Endothelial cell of umbilical vein (primary cell): ENCODE data around the gene LCN2. TPM values are rescaled to one million over a fixed set of nuclear protein-coding genes. Genes with fewer than 3 reads are reported as not detected.
A peak's percentile ranks its signal among the peaks of the same experiment; 100 is the strongest.

Source experiments
- BruUV-seq: library from RNA; stranded (reverse); fragments of 400-500 nt; replicated peaks from 2 replicates; lab custom pipeline; 2021; lab: Mats Ljungman, UMichigan
- CTCF ChIA-PET: fragments of 300-600, 350-600 bp; sonication (Branson Sonifier 250); formaldehyde crosslinking; loops from one replicate; lab custom pipeline; 2021; ENCODE audit warnings: antibody characterized with exemption, inconsistent platforms; lab: Charles Lee
- POLR2A ChIA-PET: fragments of 300-600, 350-600 bp; sonication (Branson Sonifier 250); formaldehyde crosslinking; loops from one replicate; lab custom pipeline; 2021; ENCODE audit warnings: antibody characterized with exemption, inconsistent platforms; lab: Charles Lee
- DNase-seq: peaks from one replicate; pipeline ENCODE4 v3.0.0-alpha.2; 2011; ENCODE audit warnings: low read depth, low spot score
- FAIRE-seq: peaks from 2 replicates; lab custom pipeline; 2011; peaks lifted over from hg19 to GRCh38; lab: Jason Lieb, UNC
- H2AFZ ChIP-seq: 2 replicates; pipeline ENCODE4 v1.6.0; 2012; ENCODE audit warnings: low read depth, low read length, control low read depth, inconsistent platforms
- H3K27ac ChIP-seq: 2 replicates; pipeline ENCODE4 v1.5.1; 2011; ENCODE audit warnings: low read depth, mild to moderate bottlenecking, control low read depth, low read length, moderate library complexity; ENCODE audit not compliant: insufficient read depth
- H3K27me3 ChIP-seq, 2 experiments: 2 replicates each; pipeline versions ENCODE4 v1.6.0 to v1.6.1; 2011; ENCODE audit warnings: low read length in 2 of 2, mixed read lengths in 1 of 2; ENCODE audit not compliant: control insufficient read depth in 2 of 2, insufficient read depth in 2 of 2
- H3K36me3 ChIP-seq, 2 experiments: 2 replicates in 1 of 2; 3 replicates in 1 of 2; pipeline ENCODE4 v1.5.1; 2011; ENCODE audit warnings: low read length in 2 of 2, mild to moderate bottlenecking in 1 of 2, moderate library complexity in 1 of 2; ENCODE audit not compliant: control insufficient read depth in 2 of 2, insufficient read depth in 2 of 2; ENCODE audit errors: extremely low read depth in 1 of 2
- H3K4me1 ChIP-seq: 3 replicates; pipeline ENCODE4 v1.5.1; 2011; ENCODE audit warnings: mild to moderate bottlenecking, low read length; ENCODE audit not compliant: control insufficient read depth, insufficient read depth; ENCODE audit errors: extremely low read depth
- H3K4me2 ChIP-seq: 2 replicates; pipeline ENCODE4 v1.6.1; 2011; ENCODE audit warnings: low read length, control low read depth, mixed read lengths; ENCODE audit not compliant: insufficient read depth
- H3K4me3 ChIP-seq, 3 experiments: fragments of 200-600 bp in 1 of 3; sonication (generic), shearing (Covaris generic) in 1 of 3; replicated peaks in 1 of 3; 2 replicates each; pipeline ENCODE4 v1.5.1; 2011 to 2016; ENCODE audit warnings: control low read depth in 3 of 3, low read length in 3 of 3, mild to moderate bottlenecking in 2 of 3, inconsistent platforms in 1 of 3, low read depth in 1 of 3, moderate library complexity in 1 of 3; ENCODE audit not compliant: insufficient read depth in 1 of 3
- H3K79me2 ChIP-seq: 2 replicates; pipeline ENCODE4 v1.6.0; 2012; ENCODE audit warnings: low read length, inconsistent platforms; ENCODE audit not compliant: control insufficient read depth, insufficient read depth
- H3K9ac ChIP-seq: replicated peaks from 2 replicates; pipeline ENCODE3; 2011; ENCODE audit warnings: low read length, control low read depth; ENCODE audit not compliant: insufficient read depth; ENCODE audit errors: extremely low read depth
- H3K9me1 ChIP-seq: replicated peaks from 3 replicates; pipeline ENCODE4 v1.6.0; 2011; ENCODE audit warnings: mild to moderate bottlenecking, low read length; ENCODE audit not compliant: control insufficient read depth, insufficient read depth; ENCODE audit errors: extremely low read depth
- H3K9me3 ChIP-seq: replicated peaks from 2 replicates; pipeline ENCODE4 v1.5.1; 2012; ENCODE audit warnings: low read length, inconsistent platforms; ENCODE audit not compliant: control insufficient read depth, insufficient read depth
- H4K20me1 ChIP-seq: replicated peaks from 2 replicates; pipeline ENCODE3; 2011; ENCODE audit warnings: mild to moderate bottlenecking, low read length; ENCODE audit not compliant: control insufficient read depth, insufficient read depth; ENCODE audit errors: extremely low read depth
- CTCF ChIP-seq, 2 donors: IDR thresholded peaks; 1 replicate in 1 of 2; 2 replicates in 1 of 2; pipeline ENCODE4 v1.5.1; 2011; ENCODE audit warnings: low read length in 2 of 2, mild to moderate bottlenecking in 2 of 2, moderate library complexity in 2 of 2, control low read depth in 1 of 2, inconsistent platforms in 1 of 2, low read depth in 1 of 2; ENCODE audit not compliant: insufficient read depth in 1 of 2; ENCODE audit errors: extremely low read depth in 1 of 2
- EZH2 ChIP-seq: IDR thresholded peaks from 2 replicates; pipeline ENCODE4 v1.6.1; 2012; ENCODE audit warnings: borderline replicate concordance, low read depth, mild to moderate bottlenecking, moderate library complexity, low read length, inconsistent platforms; ENCODE audit not compliant: severe bottlenecking
- FOS ChIP-seq: IDR thresholded peaks from 2 replicates; pipeline ENCODE4 v1.6.1; 2011; ENCODE audit warnings: mild to moderate bottlenecking, low read length, moderate library complexity, borderline replicate concordance; ENCODE audit not compliant: insufficient read depth
- GATA2 ChIP-seq: IDR thresholded peaks from 2 replicates; pipeline ENCODE4 v1.7.0; 2011; ENCODE audit warnings: low read depth, mild to moderate bottlenecking, moderate library complexity, mixed read lengths, low read length; ENCODE audit not compliant: insufficient read length, insufficient read depth
- JUN ChIP-seq: IDR thresholded peaks from 2 replicates; pipeline ENCODE4 v1.6.1; 2011; ENCODE audit warnings: borderline replicate concordance, low read depth; ENCODE audit not compliant: insufficient read length, insufficient read depth
- MAX ChIP-seq: IDR thresholded peaks from 2 replicates; pipeline ENCODE4 v1.6.1; 2011; ENCODE audit not compliant: insufficient read depth, insufficient read length
- MYC ChIP-seq: IDR thresholded peaks from one replicate; pipeline ENCODE4 v1.6.1; 2011; ENCODE audit warnings: mild to moderate bottlenecking, low read depth, low read length
- POLR2A ChIP-seq: IDR thresholded peaks from 2 replicates; pipeline ENCODE4 v1.6.1; 2012; ENCODE audit warnings: low read depth, mild to moderate bottlenecking, control low read depth, low read length
- POLR2AphosphoS5 ChIP-seq: IDR thresholded peaks from 2 replicates; pipeline ENCODE4 v1.6.1; 2012; ENCODE audit warnings: low read depth, mild to moderate bottlenecking, control low read depth, low read length, moderate library complexity; ENCODE audit not compliant: insufficient read depth
- dilution Hi-C: fragments of 300-500 bp; cut with MboI; formaldehyde crosslinking; loops from one replicate; pipeline ENCODE4 v1.15.0; 2019; ENCODE audit warnings: low sequenced_read_pairs; ENCODE audit not compliant: extremely low pct_ligation_motif_present
- intact Hi-C: fragments of 100-400 bp; cut with micrococcal nuclease; formaldehyde crosslinking; loops from one replicate; pipeline ENCODE4 v1.10.0; 2022
- polyA plus RNA-seq, 4 experiments: library from polyadenylated mRNA; depleted of rRNA in 3 of 4; stranded (reverse) in 3 of 4; unstranded in 1 of 4; fragments of >200 nt; gene quantifications; 2 replicates each; pipeline versions ENCODE4 v1.2.1 to v1.2.3, GENCODE V29; 2011 to 2012; ENCODE audit warnings: missing spikeins in 1 of 4
- total RNA-seq: library from RNA; stranded (reverse); gene quantifications from 2 replicates; pipeline ENCODE4 v1.2.3, GENCODE V29; 2021

Gene LCN2
- total and polyA plus RNA-seq, 2 donors (not counting 3 experiments of a cell fraction or from before 2014, with no cell fraction given) = not detected

GRCh38 chr9:128142061-128142460 lies 7.2 kb upstream of the LCN2 start:
- Histone ChIP-seq H3K9me1 (no peaks in the 10 kb centered on the region), H3K27me3 (no peaks in the 10 kb centered on the region), H4K20me1 (no peaks in the 10 kb centered on the region), H3K9me3 (no peaks in the 10 kb centered on the region), H3K4me1 (no peaks in the 10 kb centered on the region), H3K36me3 (no peaks in the 10 kb centered on the region), H2AFZ (peak overlapping the region; percentile 12), H3K4me3 (no peak overlapping the region), H3K4me2 (no peak overlapping the region), H3K9ac (no peak overlapping the region), H3K27ac (no peak overlapping the region), H3K79me2 (no peaks in the 10 kb centered on the region)
- intact Hi-C loops (no loop called here), dilution Hi-C loops (no loop called here)
- TF ChIP-seq JUN = no peak
- no peak for TF ChIP-seq EZH2
- no peak for TF ChIP-seq MAX
- TF ChIP-seq CTCF (IDR thresholded peaks at IDR 0.05; ENCODE audit: extremely low read depth in 1 of 2, insufficient read depth in 1 of 2, low read depth in 1 of 2, low read length in 2 of 2) = no peak
- no peak for TF ChIP-seq FOS
- ChIA-PET CTCF (interaction anchor here (1.9 kb wide), 1 partner anchor 24 kb away, joined by 9 read pairs; no protein-coding TSS in a partner anchor), POLR2A (no interaction called here)
- DNase-seq (no peak), FAIRE-seq (no peak)
- no TSS peak for BruUV-seq

GRCh38 chr9:128142596-128142995 lies 6.7 kb upstream of the LCN2 start:
- dilution Hi-C loops = no loop called here
- no peaks in the 10 kb centered on the region for H3K9me3 ChIP-seq
- no peak overlapping the region for H3K9ac ChIP-seq
- DNase-seq (no peak), FAIRE-seq (no peak)
- H3K9me1 ChIP-seq = no peaks in the 10 kb centered on the region
- H3K4me2 ChIP-seq = no peak overlapping the region
- H3K79me2 ChIP-seq = no peaks in the 10 kb centered on the region
- no peaks in the 10 kb centered on the region for H3K36me3 ChIP-seq
- ChIA-PET CTCF (interaction anchor here (1.9 kb wide), 1 partner anchor 25 kb away, joined by 9 read pairs; no protein-coding TSS in a partner anchor), POLR2A (no interaction called here)
- no TSS peak for BruUV-seq
- H3K27ac ChIP-seq = no peak overlapping the region
- intact Hi-C loops = no loop called here
- H4K20me1 ChIP-seq = no peaks in the 10 kb centered on the region
- no peak overlapping the region for H3K4me3 ChIP-seq
- H2AFZ ChIP-seq = no peak overlapping the region
- no peaks in the 10 kb centered on the region for H3K4me1 ChIP-seq
- H3K27me3 ChIP-seq = no peaks in the 10 kb centered on the region
- no peak for TF ChIP-seq GATA2
- TF ChIP-seq POLR2AphosphoS5 = no peak
- TF ChIP-seq CTCF (IDR thresholded peaks at IDR 0.05; ENCODE audit: extremely low read depth in 1 of 2, insufficient read depth in 1 of 2, low read depth in 1 of 2, low read length in 2 of 2) = no peak
- TF ChIP-seq MAX = no peak
- TF ChIP-seq FOS = no peak
- no peak for TF ChIP-seq JUN
- no peak for TF ChIP-seq POLR2A
- no peak for TF ChIP-seq EZH2
- no peak for TF ChIP-seq MYC
